ENCODE data around the gene VTI1A.

GRCh38 chr10:112407696-112408095 lies 39.3 kb upstream of the VTI1A start:
- TF ChIP-seq CTCF (IDR thresholded peaks at IDR 0.05; ENCODE audit: low read length): no peak
- no peak for TF ChIP-seq EZH2 (optimal IDR thresholded peaks at IDR 0.05; ENCODE audit: low read depth, low read length)
- TF ChIP-seq EZH2phosphoT487 (IDR thresholded peaks at IDR 0.05; ENCODE audit: low read length): no peak
